Mucosa of rectum (tissue), 2 donors: ENCODE measurements around the gene THOC2.
"Not testable (repeated sequence)": the region's sequence is repeated elsewhere in the genome, so short reads cannot be mapped to it uniquely, and the experiment has no call there.

ENCODE experiments used
- H3K27ac ChIP-seq, 2 donors: one replicate each; pipeline ENCODE4 v1.7.0; 2013; ENCODE audit warnings: inconsistent platforms in 2 of 2, low read depth in 2 of 2, low read length in 2 of 2
- H3K27me3 ChIP-seq, 2 donors: one replicate each; pipeline ENCODE4 v1.7.0; 2013; ENCODE audit warnings: low read length in 2 of 2; ENCODE audit not compliant: control insufficient read depth in 2 of 2, insufficient read depth in 2 of 2
- H3K36me3 ChIP-seq, 2 donors: one replicate each; pipeline ENCODE4 v1.7.0; 2013; ENCODE audit warnings: low read length in 2 of 2; ENCODE audit not compliant: control insufficient read depth in 2 of 2, insufficient read depth in 2 of 2
- H3K4me1 ChIP-seq, 2 donors: one replicate each; pipeline ENCODE4 v1.7.0; 2013; ENCODE audit warnings: low read length in 2 of 2, mild to moderate bottlenecking in 1 of 2; ENCODE audit not compliant: control insufficient read depth in 2 of 2, insufficient read depth in 2 of 2
- H3K4me3 ChIP-seq, 2 donors: one replicate each; pipeline ENCODE4 v1.7.0; 2013; ENCODE audit warnings: low read length in 2 of 2
- H3K9ac ChIP-seq, 2 donors: one replicate each; pipeline ENCODE4 v1.7.0; 2013; ENCODE audit warnings: low read length in 2 of 2, low read depth in 1 of 2, mild to moderate bottlenecking in 1 of 2
- H3K9me3 ChIP-seq, 2 donors: one replicate each; pipeline ENCODE4 v1.7.0; 2013; ENCODE audit warnings: low read length in 2 of 2; ENCODE audit not compliant: control insufficient read depth in 2 of 2
- donor health status: healthy.
- donor health status: Normal muscosa, but diverticular disease.

THOC2 gene

GRCh38 chrX:123738378-123738940, 5.6 kb upstream of the THOC2 start:
- Histone ChIP-seq H3K4me3 (no peak overlapping the region), H3K9me3 (no peaks in the 10 kb centered on the region), H3K27me3 (no peaks in the 10 kb centered on the region), H3K36me3 (no peaks in the 10 kb centered on the region), H3K9ac (no peak overlapping the region), H3K27ac (no peak overlapping the region), H3K4me1 (no peaks in the 10 kb centered on the region)

DNA sequence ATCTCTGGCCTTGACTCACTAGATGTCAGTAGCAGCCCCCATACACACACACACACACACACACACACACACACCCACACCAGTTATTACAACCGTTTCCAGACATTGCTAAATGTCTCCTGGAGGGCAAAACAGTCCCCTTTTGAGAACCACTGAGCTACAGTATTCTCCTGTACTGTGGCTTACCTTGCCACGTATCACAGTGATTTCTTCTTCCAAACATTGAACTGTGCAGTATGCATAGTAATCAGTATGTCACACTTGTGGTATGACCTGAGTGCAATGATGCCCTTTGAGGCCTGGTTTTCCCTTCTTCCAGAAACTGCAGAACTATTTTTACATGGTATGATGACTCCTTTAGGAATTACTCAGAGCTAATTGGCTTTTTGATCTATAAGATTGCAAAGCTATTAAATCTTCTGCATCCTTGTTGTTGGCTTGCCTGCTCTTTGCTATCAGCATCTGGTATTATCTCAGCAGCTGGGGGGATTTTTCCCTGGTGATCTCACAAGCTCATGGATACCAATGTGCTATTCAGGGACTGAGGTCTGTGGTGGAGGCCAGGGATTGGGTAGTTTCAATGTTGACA, 3.6 kb upstream of the THOC2 start:
- Histone ChIP-seq H3K27me3 (no peaks in the 10 kb centered on the region), H3K27ac (no peak overlapping the region), H3K36me3 (no peaks in the 10 kb centered on the region), H3K4me3 (no peak overlapping the region), H3K4me1 (no peaks in the 10 kb centered on the region), H3K9ac (no peak overlapping the region), H3K9me3 (no peaks in the 10 kb centered on the region)

GRCh38 chrX:123735137-123735536, 2.3 kb upstream of the THOC2 start:
- not testable (repeated sequence) for H3K27me3 ChIP-seq, H3K4me3 ChIP-seq, H3K4me1 ChIP-seq, H3K9ac ChIP-seq, H3K27ac ChIP-seq, H3K9me3 ChIP-seq, H3K36me3 ChIP-seq

- H3K4me1 ChIP-seq, H3K9ac ChIP-seq, H3K9me3 ChIP-seq, H3K27me3 ChIP-seq, H3K4me3 ChIP-seq, H3K27ac ChIP-seq, H3K36me3 ChIP-seq: not testable (repeated sequence)
These were observed 1.2 kb upstream of the THOC2 start for GRCh38 chrX:123734079-123734478.

- Histone ChIP-seq H3K9ac (peak overlapping the region; percentile 74 to 76), H3K27me3 (no peaks in the 10 kb centered on the region), H3K9me3 (no peaks in the 10 kb centered on the region), H3K27ac (peak overlapping the region; percentile 76 to 78), H3K36me3 (no peaks in the 10 kb centered on the region), H3K4me3 (peak overlapping the region; percentile 80 to 89), H3K4me1 (peaks cover 0 to 8% of the 10 kb centered on the region in 2 donors)
These were observed 724 bp downstream of the THOC2 start for GRCh38 chrX:123731987-123732669.

GRCh38 chrX:123731258-123731986, 1.4 kb downstream of the THOC2 start:
- Histone ChIP-seq H3K9ac (peak overlapping the region; percentile 74 to 76), H3K27me3 (no peaks in the 10 kb centered on the region), H3K4me1 (peaks cover 0 to 8% of the 10 kb centered on the region in 2 donors), H3K36me3 (no peaks in the 10 kb centered on the region), H3K9me3 (no peaks in the 10 kb centered on the region), H3K4me3 (peak overlapping the region; percentile 80 to 89), H3K27ac (peak overlapping the region in 1 of 2 donors; percentile 78)

- H3K9ac ChIP-seq: no peak overlapping the region
- no peaks in the 10 kb centered on the region for H3K36me3 ChIP-seq
- no peaks in the 10 kb centered on the region for H3K27me3 ChIP-seq
These were observed 4.3 kb downstream of the THOC2 start for GRCh38 chrX:123728554-123728953.

GRCh38 chrX:123728016-123728415, 4.8 kb downstream of the THOC2 start:
- Histone ChIP-seq H3K4me3 (no peak overlapping the region), H3K27me3 (no peaks in the 10 kb centered on the region), H3K9ac (no peak overlapping the region), H3K36me3 (no peaks in the 10 kb centered on the region), H3K27ac (no peak overlapping the region), H3K4me1 (peaks cover 0 to 8% of the 10 kb centered on the region in 2 donors), H3K9me3 (no peaks in the 10 kb centered on the region)

More at GRCh38 chrX:123728554-123728953, 4.3 kb downstream of the THOC2 start:
- Histone ChIP-seq H3K27ac (no peak overlapping the region), H3K4me3 (no peak overlapping the region), H3K9me3 (no peaks in the 10 kb centered on the region), H3K4me1 (peaks cover 0 to 8% of the 10 kb centered on the region in 2 donors)

GRCh38 chrX:123722193-123722592, 10.7 kb downstream of the THOC2 start:
- H3K4me1 ChIP-seq, H3K9me3 ChIP-seq, H3K27ac ChIP-seq, H3K36me3 ChIP-seq, H3K27me3 ChIP-seq, H3K9ac ChIP-seq, H3K4me3 ChIP-seq: not testable (repeated sequence)

GRCh38 chrX:123720486-123720885, 12.4 kb downstream of the THOC2 start:
- Histone ChIP-seq H3K4me3 (no peak overlapping the region), H3K9ac (no peak overlapping the region), H3K27me3 (no peaks in the 10 kb centered on the region), H3K9me3 (no peaks in the 10 kb centered on the region), H3K36me3 (no peaks in the 10 kb centered on the region), H3K27ac (no peak overlapping the region), H3K4me1 (no peaks in the 10 kb centered on the region)
